Astrocyte of the cerebellum (primary cell): ENCODE results near the gene HECW1.

ENCODE experiments used
- DNase-seq: peaks from one replicate; pipeline ENCODE4 v3.0.0-alpha.2; 2011; ENCODE audit warnings: low read depth
- H3K4me3 ChIP-seq: 2 replicates; pipeline ENCODE4 v1.5.1; 2011; ENCODE audit warnings: mild to moderate bottlenecking, low read depth, low read length, moderate library complexity
- in situ Hi-C: cut with HindIII; loops from 2 replicates; pipeline ENCODE4 v1.10.0; 2017; ENCODE audit warnings: low sequenced_read_pairs
- TF ChIP-seq, protein P1 (sequence below): IDR thresholded peaks from 2 replicates; pipeline ENCODE4 v1.5.1; 2012; ENCODE audit warnings: low read length, low read depth, moderate library complexity, mild to moderate bottlenecking; ENCODE audit errors: missing control alignments

The HECW1 gene

DNA sequence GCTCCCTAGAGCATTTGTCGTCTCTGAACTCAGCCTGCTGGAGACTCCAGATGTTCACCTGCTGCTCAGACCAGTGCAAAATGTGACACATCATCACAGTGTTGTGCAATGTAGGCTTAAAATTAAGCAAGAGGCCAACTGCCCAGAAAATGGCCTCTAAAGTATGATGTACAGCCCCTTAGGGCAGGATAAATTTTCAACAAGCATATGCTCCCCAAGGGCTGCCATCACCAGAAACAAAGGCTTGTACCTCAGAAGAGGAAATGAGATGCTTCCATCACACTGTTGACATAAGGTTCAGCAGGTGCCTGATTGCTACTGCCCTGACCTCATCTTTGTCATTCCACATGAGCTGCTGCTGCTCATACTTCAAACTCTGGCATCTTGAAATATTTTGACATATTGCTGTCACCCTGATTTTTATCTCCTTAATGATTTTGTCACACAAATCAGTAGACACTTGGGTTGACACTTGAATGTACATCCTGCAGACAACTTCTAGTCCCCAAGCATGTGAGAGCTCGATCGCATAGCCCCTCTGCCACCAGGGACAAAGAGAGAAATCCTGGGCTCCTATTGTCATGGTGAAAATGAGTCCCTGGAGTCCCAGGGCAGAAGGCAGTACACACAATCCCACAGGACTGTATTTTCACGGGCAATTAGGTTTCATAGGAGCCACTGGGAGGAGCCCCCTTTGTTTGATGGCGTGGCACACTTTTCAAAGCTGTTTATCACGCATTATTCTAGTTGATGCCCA lies 250.8 kb downstream of the HECW1 start:
- in situ Hi-C loops = no loop called here
- TF ChIP-seq, protein P1, sequence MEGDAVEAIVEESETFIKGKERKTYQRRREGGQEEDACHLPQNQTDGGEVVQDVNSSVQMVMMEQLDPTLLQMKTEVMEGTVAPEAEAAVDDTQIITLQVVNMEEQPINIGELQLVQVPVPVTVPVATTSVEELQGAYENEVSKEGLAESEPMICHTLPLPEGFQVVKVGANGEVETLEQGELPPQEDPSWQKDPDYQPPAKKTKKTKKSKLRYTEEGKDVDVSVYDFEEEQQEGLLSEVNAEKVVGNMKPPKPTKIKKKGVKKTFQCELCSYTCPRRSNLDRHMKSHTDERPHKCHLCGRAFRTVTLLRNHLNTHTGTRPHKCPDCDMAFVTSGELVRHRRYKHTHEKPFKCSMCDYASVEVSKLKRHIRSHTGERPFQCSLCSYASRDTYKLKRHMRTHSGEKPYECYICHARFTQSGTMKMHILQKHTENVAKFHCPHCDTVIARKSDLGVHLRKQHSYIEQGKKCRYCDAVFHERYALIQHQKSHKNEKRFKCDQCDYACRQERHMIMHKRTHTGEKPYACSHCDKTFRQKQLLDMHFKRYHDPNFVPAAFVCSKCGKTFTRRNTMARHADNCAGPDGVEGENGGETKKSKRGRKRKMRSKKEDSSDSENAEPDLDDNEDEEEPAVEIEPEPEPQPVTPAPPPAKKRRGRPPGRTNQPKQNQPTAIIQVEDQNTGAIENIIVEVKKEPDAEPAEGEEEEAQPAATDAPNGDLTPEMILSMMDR = no peak
- DNase-seq = no peak
- H3K4me3 ChIP-seq = no peak overlapping the region

- in situ Hi-C loops = no loop called here
These were observed 251.9 kb downstream of the HECW1 start for GRCh38 chr7:43364391-43364790.

DNA sequence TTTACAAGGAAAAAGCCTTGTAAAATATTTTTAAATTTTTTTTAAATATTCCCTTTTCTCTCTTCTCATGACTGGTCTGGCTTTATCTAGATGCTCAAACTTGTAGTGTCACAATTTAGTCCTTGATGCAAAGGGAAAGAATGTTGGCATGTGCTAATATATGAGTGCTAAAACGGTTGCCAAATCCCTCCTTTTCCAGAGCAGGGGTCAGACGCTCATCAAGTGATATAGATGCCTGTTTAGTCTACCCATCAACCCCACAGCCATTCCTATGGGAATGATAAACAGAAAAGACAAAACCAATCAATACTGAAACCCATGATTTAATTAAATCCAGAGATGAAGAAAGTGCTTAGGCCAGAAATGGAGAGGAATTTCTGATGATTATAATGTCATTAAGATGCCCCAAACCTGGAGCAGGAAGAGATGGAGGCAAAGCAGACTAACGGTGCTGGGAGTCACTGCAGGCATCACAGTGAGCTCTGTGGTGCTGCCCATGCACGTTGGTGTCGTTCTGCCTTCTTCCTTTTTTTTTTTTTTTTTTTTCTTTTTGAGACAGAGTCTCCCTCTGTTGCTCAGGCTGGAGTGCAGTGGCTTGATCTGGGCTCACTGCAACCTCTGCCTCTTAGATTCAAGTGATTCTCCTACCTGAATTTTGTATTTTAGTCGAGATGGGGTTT lies 260.4 kb downstream of the HECW1 start:
- in situ Hi-C loops = no loop called here
- H3K4me3 ChIP-seq = no peak overlapping the region
- no peak for DNase-seq
- TF ChIP-seq, protein P1 = no peak

More at GRCh38 chr7:43364391-43364790, 251.9 kb downstream of the HECW1 start:
- TF ChIP-seq, protein P1 = no peak
- no peak overlapping the region for H3K4me3 ChIP-seq
- DNase-seq = no peak

DNA sequence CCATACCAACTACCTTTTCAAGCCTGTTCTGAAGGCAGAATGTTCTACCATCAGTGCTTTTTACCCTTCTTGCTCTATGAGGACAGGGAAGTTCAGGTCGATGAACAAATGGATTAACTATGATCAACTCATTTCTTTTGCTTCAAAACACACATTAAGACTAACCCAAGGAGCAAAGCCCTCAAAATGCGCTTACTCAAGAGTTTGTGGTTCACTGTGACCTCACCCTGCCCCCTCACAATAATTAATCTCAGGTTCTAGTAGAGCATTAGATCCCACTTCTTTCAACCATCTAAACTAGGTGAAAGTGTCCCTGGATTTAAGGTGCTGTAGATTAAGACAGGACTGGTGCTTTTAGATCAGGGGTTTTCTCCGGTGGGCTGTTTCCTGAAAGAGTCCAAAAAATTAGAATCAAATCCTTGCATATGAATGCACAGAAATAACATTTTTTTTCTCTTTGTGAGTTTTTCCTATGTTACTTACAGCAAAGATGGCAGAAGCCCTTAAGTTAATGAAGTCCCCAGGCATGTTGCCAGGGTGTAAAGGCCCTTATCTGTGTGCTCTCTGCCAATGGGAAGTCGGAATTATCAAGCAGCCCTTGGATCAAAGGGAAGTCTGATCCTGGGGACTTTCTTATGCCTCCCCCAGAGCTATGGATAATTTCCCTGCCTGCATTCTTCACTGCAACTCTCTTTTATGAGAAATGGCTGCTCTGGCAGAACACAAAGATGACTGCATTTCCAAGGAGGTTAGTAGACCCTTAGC lies 264.9 kb downstream of the HECW1 start:
- in situ Hi-C loops = no loop called here
- H3K4me3 ChIP-seq = no peak overlapping the region
- DNase-seq = no peak

DNA sequence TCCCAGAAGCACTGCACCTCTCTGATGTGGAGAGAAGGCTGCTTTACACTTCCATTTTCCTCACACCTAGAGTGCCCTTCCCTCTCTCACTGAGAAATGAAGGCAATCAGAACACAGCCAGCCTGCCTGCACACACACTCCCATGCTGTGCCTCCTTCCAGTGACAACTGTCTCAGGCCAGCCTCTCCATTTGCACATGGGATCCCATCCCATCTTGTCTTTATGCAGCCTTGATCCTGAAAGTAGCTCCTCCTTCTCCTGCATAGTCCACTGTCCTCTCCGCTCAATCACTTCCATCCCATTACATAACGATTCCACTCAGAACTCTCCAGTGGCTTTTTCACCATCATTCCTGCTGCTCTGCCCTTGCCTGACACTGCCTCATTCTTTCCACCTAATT lies 266.8 kb downstream of the HECW1 start:
- TF ChIP-seq, protein P1 = no peak
- no peak for DNase-seq
- in situ Hi-C loops = no loop called here
- no peak overlapping the region for H3K4me3 ChIP-seq

More for the DNA sequence above, 264.9 kb downstream of the HECW1 start:
- TF ChIP-seq, protein P1 = no peak

GRCh38 chr7:43384616-43385308 lies 272.3 kb downstream of the HECW1 start:
- DNase-seq = no peak
- in situ Hi-C loops = no loop called here
- no peak overlapping the region for H3K4me3 ChIP-seq

More at GRCh38 chr7:43384616-43385308, 272.3 kb downstream of the HECW1 start:
- TF ChIP-seq, protein P1 = no peak
